Measurements from ENCODE around the gene CENPA.
"Not testable (repeated sequence)": the region's sequence is repeated elsewhere in the genome, so short reads cannot be mapped to it uniquely, and the experiment has no call there.

The CENPA gene

DNA sequence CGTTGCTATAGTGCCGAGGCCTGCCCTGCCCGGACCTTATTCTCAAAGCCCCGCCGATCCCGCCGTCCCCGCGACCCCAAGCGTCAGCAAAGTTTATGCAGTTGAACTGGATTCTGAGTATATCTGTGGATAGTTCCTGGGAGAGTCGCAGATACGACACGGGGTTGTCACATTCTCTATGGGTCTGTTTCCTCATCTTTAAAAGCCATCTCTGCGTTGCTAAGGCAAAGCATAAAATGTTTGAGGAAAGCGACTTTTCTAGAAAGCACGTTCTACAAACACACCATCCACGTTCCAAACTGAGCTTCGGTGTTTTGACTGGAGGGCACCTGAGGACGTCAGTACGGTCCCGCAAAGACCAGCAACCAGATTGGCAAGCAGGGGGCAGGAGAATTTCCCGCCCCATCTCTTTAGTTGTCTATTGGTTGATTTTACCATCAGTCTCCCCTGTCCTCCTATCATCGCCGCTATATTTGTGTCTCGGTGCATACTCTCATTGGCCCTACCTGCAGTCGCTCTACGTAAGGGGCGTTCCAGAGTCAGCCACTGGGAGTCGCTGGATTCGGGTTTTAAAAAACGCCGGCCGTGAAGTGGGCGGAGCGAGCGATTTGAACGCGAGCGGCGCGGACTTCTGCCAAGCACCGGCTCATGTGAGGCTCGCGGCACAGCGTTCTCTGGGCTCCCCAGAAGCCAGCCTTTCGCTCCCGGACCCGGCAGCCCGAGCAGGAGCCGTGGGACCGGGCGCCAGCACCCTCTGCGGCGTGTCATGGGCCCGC, at the start of gene CENPA:
Gene CENPA, plus strand, starts transcription at position 626 of the 776 bp plus-strand sequence. Its CDS starts 141 bp downstream, at position 767.
- intact Hi-C loops (cut with DNase I) = no loop called here
- peak; percentile 90 to 99 (median 96) for DNase-seq

DNA sequence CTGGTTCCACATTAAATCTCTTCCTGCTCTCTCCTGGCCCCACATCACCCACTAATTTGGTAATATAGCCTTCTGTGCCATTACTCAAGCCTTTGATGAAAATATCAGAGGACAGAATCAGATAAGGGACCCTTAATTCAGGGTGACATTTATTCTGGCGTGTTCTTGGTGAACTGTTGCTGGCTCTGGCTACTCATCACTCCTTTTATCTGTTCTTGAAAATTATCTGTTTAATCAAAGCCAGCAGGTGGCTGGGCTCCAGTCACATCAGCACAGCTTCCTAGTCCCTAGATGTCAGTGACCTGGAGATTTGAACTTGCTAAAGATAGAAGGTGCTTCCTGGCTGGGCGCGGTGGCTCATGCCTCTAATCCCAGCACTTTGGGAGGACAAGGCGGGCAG, 48.6 kb upstream of the CENPA start:
- DNase-seq = peak in 1 of 10 donors; percentile 78

DNA sequence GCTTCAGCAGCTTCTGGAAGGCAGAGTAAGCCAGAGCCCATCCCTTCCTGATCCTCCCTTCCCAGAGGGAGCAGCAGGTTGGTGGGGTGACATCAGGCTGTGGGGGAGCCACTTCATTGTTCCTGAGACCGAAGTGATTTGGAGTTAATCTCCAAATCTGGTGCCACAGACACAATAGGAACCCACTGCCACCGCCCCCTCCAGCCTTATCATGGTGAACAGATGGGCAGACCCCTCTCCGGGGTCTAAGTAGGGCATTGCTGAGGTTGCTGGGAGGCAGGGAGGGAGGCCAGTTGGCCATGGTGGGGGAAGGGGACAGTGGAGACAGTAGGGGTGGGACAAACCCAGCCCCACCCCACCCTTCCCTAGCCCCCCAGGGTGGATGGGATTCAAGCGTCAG, 47.4 kb upstream of the CENPA start:
- intact Hi-C loops (cut with DNase I) = no loop called here
- DNase-seq = peak in 1 of 10 donors; percentile 40

More for the DNA sequence above, 48.6 kb upstream of the CENPA start:
- intact Hi-C loops (cut with DNase I) = no loop called here

DNA sequence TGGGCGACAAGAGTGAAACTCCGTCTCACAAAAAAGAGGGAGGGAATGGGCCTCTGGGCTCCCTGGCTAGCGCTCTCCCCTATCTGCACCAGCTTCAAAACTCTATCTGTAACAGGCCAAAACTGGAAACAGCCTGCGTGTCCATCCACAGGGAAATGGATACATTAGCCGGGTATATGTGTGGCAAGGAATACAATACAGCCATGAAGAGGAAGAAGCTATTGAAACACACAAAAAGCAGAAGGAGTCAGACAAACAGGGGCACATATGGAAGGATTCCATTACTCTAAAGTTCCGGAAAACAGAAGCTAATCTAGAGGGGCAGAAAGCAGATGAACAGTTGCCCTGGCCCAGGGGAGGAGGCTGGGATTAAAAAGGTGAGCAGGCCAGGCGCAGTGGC, 46.3 kb upstream of the CENPA start:
- DNase-seq = peak in 1 of 10 donors; percentile 12
- intact Hi-C loops (cut with DNase I) = no loop called here

DNA sequence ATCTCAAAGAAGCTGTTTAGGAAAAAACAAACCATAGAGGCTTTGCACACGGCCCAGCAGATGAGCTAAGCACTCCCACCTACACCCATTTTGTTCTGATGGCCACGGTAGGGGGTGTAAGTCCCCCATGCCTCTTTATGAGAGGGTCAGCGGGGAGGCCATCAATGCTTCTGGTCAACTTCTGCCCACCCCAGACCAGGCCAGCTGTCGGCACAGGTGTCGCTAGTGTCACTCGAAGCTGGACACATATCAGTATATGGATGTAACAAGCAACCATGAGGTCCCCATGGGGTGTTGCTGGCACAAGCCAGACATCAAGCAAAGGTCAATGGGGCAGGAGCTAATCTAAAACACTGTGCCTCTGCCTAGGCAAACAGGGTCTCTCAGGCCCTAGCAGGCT, 45.5 kb upstream of the CENPA start:
- DNase-seq = no peak
- intact Hi-C loops (cut with DNase I) = loop anchor here (10.0 kb wide), 1 partner anchor 236 kb away; no protein-coding TSS in a partner anchor

DNA sequence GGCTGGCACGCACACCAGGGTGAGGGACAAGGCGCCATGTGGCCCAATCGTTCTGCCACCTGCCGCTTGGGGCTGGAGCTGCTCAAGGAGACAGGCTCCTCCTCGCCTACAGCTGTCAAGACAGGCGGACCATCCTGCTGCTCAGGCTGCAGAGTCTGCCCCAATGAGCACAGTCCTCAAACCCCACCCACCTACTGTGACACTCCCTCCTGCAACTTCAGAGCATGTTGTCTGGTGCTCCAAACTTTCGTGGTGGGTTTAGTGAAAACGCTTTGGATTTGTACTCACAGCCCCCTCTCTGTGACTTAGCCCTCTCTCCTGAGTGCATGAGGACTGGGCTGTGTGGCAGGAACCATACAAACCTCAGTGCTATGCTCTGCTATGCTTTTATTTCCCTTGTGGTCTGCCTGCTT, 45.0 kb upstream of the CENPA start:
- intact Hi-C loops (cut with DNase I) = loop anchor here (10.0 kb wide), 1 partner anchor 236 kb away; no protein-coding TSS in a partner anchor
- peak in 1 of 10 donors; percentile 79 for DNase-seq

DNA sequence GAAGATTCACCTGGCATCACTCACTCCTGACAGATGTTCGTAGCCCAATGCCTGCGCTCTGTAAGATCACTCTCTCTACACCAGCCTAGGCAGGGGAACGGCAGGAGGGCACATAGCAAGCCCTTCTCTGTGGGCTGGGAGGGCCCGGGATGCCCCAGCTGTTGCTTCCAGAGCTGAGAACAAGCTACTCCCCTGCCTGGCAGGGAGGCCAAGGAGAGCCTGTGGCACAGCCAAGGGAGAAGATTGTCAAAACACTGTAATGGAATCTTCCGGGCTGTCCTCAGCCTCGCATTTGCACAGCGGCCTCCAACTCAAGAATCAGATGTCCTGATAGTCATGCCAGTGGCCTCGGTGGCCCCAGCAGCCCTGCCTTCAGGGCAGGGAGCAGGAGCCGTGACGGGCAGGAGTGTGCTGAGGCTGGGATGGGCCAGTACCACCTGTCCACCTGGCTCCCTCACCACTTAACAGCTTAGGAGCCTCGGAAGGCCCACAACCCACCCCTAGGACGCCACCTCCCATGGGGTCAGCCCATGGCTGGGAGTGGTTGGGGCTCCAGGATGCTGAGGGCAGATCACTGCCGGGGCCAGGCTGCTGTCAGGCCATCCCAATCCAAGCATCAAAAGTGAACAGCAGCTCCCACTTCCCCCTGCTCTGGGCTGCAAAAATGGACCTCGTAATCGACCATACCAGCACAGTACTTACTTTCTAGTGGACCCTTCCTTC, 43.6 kb upstream of the CENPA start:
- intact Hi-C loops (cut with DNase I) = loop anchor here (10.0 kb wide), 1 partner anchor 237 kb away; no protein-coding TSS in a partner anchor
- DNase-seq = peak in 1 of 10 donors; percentile 62

DNA sequence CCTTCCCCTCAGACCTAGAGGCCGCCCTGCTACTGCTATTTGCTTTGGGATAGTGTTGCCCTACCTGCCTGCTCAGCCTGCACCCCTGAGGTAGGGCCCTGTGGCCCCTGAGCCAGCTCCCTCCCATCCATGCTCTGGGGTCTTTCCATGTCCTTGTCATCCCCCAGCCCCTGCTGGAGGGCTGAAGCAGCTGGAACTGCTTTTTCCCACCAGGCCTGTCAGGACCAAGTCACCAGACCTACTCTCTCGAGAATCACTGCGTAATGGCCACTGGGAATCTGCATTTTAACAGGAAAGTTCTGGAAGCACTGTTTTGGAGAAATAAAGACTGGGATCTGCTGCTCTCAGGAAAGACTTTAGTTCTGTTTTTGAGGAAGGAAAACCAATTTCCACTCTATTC, 42.0 kb upstream of the CENPA start:
- DNase-seq = peak in 1 of 10 donors; percentile 34
- intact Hi-C loops (cut with DNase I) = loop anchor here (10.0 kb wide), 1 partner anchor 239 kb away; no protein-coding TSS in a partner anchor

DNA sequence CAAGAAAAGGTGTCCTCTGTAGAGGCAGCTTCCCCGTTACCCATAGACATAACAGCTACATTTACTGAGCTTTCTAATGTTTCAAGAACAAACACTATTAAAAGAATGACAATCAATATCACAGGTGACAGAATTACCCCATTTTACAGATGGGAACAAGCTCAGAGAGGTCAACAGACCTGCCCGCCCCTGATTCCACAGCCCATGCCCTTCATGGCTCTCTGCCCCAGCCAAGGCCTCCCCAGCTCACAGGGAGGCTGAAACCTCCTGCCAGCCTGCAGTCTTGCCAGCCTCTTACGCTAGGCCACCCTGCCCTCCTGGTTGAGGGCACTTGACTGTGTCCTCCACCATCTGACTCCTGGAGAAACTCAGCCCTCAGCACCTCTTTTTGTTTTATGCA, 40.9 kb upstream of the CENPA start:
- DNase-seq = no peak
- intact Hi-C loops (cut with DNase I) = loop anchor here (1.0 to 10.0 kb wide), 2 partner anchors 140 to 240 kb away; no protein-coding TSS in a partner anchor

DNA sequence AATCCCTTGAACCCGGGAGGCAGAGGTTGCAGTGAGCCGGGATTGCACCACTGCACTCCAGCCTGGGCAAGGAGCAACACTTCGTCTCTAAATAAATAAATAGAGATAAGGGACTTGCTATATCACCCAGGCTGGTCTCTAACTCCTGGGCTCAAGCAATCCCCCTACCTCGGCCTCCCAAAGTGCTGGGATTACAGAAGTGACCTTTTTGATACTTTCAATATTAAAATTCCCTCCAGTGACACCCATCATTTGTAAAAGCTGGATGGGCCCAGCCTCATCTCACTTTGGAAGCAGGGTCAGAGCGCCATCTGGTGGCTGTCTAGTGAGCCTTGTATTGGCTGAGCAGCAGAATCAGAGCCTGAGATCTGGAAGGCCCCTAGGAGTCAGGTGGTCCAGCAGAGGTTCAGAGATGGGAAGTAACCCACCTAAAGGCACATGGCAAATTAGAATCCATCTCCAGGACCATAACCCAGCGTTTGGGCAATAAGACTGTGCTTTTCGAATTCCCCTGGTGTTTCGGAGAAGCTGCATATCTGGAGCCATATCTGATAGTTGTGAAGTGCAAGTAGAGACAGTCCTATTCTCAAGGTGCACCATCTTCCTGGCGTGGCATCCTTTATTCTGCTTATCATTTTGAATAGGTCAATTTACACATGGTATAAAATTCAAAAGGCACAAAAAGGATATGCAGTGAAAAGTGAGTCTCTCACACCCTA, 40.1 kb upstream of the CENPA start:
- DNase-seq = peak; percentile 69 to 97 (median 92)
- intact Hi-C loops (cut with DNase I) = loop anchor here (1.0 to 10.0 kb wide), 2 partner anchors 140 to 241 kb away; no protein-coding TSS in a partner anchor

DNA sequence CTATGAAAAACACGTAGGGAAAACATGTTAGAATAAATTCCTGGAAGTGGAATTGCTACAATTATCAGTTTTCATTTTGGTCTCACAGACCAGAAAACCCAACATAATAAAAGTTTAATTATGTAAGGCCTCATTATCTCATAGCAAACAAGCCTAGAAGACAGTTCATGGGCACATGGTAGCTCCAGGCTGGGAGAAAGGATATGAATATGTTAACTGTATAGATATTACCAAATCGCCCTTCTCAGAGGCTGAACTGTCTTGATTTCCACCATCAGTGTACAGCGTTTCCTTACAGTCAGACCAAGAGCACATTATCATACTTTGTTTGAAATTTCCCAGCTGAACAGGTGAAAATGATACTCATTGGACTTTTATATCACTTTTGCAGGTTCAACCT, 38.9 kb upstream of the CENPA start:
- no peak for DNase-seq
- intact Hi-C loops (cut with DNase I) = loop anchor here (10.0 kb wide), 1 partner anchor 242 kb away; no protein-coding TSS in a partner anchor

DNA sequence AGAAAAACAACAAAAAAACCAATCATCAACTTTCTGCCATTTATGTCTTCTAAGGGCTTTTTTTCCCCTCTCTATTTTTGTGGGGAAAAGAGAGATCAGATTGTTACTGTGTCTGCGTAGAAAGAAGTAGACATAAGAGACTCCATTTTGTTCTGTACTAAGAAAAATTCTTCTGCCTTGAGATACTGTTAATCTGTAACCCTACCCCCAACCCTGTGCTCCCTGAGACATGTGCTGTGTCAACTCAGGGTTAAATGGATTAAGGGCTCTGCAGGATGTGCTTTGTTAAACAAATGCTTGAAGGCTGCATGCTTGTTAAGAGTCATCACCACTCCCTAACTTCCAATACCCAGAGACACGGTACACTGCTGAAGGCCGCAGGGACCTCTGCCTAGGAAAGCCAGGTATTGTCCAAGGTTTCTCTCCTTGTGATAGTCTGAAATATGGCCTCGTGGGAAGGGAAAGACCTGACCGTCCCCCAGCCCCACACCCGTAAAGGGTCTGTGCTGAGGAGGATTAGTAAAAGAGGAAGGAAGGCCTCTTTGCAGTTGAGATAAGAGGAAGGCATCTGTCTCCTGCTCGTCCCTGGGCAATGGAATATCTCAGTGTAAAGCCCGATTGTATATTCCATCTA, 36.0 kb upstream of the CENPA start:
- not testable (repeated sequence) for DNase-seq
- intact Hi-C loops (cut with DNase I) = loop anchor here (10.0 kb wide), 1 partner anchor 245 kb away; no protein-coding TSS in a partner anchor

DNA sequence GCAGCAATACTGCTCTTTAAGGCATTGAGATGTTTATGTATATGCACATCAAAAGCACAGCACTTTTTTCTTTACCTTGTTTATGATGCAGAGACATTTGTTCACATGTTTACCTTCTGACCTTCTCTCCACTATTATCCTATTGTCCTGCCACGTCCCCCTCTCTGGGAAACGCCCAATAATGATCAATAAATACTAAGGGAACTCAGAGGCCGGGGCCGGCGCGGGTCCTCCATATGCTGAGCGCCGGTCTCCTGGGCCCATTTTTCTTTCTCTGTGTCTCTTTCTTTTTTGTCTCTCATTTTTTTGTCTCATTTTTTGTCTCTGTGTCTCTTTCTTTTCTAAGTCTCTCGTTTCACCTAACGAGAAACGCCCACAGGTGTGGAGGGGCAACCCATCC, 35.4 kb upstream of the CENPA start:
- intact Hi-C loops (cut with DNase I) = not testable (repeated sequence)
- DNase-seq = peak in 1 of 10 donors; percentile 4

DNA sequence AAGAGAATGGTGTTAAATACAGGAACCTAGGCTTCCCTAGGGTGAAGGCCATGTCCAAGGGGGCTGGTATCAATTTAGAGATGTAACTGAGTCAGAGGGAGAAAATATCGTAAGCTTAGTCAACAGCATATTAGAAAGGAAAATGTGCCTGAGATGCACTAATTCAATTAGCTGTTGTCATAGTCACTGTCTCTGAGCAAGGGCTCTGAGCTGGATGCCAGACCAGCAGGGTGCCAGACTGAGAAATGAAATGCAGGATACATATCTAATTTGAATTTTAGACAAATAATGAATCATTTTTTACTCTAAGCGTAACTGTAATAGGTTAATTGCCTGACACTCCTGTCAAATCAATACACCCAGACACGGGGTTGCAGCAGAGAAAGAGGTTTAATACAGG, 33.2 kb upstream of the CENPA start:
- DNase-seq = no peak
- intact Hi-C loops (cut with DNase I) = no loop called here

DNA sequence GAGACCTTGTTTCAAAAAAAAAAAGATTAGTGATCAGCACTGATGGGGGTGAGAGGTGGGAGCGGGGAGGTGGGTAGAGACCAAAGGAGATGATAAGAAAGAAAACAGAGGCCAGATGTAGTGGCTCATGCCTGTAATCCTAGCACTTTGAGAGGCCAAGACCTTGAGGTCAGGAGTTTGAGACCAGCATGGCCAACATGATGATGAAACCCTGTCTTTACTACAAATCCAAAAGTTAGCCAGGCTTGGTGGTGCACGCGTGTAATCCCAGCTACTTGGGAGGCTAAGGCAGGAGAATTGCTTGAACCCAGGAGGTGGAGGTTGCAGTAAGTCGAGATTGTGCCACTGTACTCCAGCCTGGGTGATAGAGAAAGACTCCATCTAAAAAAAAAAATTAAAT, 31.3 kb upstream of the CENPA start:
- intact Hi-C loops (cut with DNase I) = no loop called here
- peak in 1 of 10 donors; percentile 1 for DNase-seq

DNA sequence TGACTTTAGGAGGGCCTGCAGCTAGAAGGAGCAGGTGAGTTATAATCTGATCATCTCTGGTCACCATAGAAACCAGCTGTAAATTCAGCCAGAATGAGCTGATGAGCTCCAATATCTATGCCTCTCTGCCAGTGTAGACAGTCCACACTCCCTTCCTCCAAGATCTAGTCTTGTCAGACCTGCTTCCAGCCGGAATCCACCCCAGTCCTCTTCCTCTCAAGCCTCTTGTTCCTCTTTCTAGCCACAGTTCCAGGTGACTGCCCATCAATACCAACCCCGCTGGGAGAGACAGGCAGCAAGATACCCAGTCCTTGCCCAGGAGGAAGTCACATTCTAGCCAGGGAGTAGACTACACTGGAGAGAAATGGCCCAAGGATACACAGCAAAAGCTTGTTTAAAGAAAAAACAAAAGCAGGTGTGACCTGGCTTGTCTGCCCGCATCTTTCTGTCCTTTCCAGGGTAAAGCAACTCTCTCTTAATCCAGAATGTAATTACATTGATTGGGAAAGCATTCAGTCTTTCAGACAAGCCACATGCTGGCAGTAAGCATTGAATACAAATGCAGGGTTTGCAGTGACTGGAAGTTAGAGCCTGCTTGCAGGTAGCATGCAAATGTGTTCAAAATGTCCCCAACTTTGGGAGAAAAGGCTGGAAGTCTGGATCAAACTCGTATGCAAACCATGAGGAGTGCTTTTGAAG, 30.7 kb upstream of the CENPA start:
- intact Hi-C loops (cut with DNase I) = no loop called here
- no peak for DNase-seq

DNA sequence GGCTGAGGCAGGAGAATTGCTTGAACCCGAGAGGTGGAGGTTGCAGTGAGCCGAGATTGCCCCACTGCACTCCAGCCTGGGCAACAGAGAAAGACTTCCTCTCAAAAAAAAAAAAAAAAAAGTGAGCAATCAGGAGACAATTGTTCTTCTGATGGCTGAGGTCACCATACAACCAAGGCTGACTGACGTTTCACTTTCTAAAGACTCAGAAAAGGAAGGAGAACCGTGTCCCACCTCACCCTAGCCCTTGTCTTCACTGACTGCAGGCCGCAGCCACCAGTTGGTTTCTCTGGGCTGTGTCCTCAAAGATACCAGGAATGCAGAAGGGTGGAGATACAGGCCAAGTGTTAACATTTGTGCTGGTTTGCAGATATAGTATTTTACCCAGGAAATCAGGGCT, 29.5 kb upstream of the CENPA start:
- intact Hi-C loops (cut with DNase I) = no loop called here
- no peak for DNase-seq

DNA sequence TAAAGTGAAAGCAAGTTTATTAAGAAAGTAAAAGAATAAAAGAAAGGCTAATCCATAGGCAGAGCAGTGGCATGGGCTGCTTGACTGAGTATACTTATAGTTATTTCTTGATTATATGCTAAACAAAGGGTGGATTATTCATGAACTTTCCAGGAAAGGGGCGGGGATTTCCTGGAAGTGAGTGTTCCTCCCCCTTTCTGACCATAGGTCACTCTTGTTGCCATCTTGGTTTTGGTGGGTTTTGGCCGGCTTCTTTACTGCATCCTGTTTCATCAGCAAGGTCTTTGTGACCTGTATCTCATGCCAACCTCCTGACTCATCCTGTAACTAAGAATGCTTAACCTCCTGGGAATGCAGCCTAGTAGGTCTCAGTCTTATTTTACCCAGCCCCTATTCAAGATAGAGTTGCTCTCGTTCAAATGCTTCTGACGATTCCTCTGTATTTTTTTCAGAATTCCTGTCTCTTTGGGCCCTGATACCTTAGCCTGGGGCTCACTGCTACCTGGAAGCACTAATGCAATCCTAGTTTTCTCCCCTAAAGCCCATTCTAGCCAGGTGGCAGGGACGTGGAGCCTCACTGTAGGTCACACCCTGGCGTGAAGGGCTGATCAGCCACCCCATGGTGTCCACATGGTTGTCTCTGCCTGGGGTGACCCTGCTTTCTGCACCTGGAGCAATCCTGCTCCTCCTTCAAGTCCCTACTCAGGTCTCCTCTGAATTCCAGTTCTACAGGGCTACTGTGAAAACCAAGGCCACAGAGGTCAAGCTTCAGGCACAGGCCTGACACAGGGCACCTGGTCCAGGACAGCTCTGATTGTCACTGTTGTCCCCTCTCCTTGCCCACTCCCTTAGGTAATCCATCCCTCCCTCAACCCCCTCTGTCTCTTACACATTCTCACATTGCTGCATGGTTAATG, 27.7 kb upstream of the CENPA start:
- intact Hi-C loops (cut with DNase I) = no loop called here
- peak in 1 of 10 donors; percentile 30 for DNase-seq
